ENCODE measurements around the gene KIF3A. TPM values are rescaled to one million over a fixed set of nuclear protein-coding genes. Genes with fewer than 3 reads are reported as not detected.

KIF3A gene
- total RNA-seq, 1 experiment from 2014 or later = 3.6 TPM

DNA sequence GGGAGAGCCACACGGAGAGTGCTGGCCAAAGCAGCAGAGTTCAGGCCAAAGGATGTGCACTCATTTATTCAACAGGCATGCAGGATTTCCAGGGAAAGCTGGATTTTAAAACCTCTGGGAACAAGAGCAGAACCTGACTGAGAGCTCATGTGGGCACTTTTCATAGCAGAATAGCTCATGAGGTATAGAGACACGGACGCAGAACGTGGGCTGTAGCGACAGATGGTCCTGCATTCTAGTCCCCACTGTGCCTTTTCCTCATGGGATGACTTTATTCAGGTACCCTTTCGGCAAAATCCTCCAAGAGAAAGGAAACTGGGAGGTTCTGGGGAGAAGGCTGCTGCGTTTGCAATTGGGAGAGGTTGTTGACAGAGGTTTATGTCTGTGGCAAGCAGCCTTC is 58.2 kb downstream of the KIF3A start:
- DNase-seq (ENCODE audit: low read depth) = no peak

GRCh38 chr5:132678735-132679134 is 58.6 kb downstream of the KIF3A start:
- DNase-seq (ENCODE audit: low read depth) = no peak

GRCh38 chr5:132677682-132678400 is 59.5 kb downstream of the KIF3A start:
- no peak for DNase-seq (ENCODE audit: low read depth)

GRCh38 chr5:132677191-132677590 is 60.2 kb downstream of the KIF3A start:
- DNase-seq (ENCODE audit: low read depth) = peak; percentile 93

GRCh38 chr5:132675936-132676689 is 61.2 kb downstream of the KIF3A start:
- DNase-seq (ENCODE audit: low read depth) = no peak

GRCh38 chr5:132674671-132675506 is 62.5 kb downstream of the KIF3A start:
- DNase-seq (ENCODE audit: low read depth) = peak; percentile 83

DNA sequence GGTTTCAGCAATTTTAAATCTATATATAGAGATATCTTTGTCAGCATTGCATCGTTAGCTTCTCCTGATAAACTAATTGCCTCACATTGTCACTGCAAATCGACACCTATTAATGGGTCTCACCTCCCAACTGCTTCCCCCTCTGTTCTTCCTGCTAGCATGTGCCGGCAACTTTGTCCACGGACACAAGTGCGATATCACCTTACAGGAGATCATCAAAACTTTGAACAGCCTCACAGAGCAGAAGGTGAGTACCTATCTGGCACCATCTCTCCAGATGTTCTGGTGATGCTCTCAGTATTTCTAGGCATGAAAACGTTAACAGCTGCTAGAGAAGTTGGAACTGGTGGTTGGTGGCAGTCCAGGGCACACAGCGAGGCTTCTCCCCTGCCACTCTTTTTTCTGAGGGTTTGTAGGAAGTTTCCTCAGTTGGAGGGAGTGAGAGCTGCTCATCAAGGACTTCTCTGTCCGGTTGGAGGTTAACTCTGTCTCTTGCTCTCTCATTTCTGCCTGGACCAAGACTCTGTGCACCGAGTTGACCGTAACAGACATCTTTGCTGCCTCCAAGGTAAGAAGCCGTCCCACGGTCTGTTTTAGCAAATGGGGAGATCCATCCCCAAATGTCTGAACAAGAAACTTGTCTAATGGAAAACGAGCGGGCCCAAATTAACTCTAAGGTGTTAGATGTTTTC is 63.3 kb downstream of the KIF3A start, which contains the start of gene IL4:
Gene IL4, plus strand, starts transcription at position 51 of the 692 bp plus-strand sequence. Its CDS starts 62 bp downstream, at position 113.
- no peak for DNase-seq (ENCODE audit: low read depth)

DNA sequence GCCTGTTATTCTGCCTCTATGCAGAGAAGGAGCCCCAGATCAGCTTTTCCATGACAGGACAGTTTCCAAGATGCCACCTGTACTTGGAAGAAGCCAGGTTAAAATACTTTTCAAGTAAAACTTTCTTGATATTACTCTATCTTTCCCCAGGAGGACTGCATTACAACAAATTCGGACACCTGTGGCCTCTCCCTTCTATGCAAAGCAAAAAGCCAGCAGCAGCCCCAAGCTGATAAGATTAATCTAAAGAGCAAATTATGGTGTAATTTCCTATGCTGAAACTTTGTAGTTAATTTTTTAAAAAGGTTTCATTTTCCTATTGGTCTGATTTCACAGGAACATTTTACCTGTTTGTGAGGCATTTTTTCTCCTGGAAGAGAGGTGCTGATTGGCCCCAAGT is 63.9 kb downstream of the KIF3A start:
- no peak for DNase-seq (ENCODE audit: low read depth)

- DNase-seq (ENCODE audit: low read depth) = no peak
These were observed 66.3 kb downstream of the KIF3A start for GRCh38 chr5:132671000-132671399.

GRCh38 chr5:132669966-132670882 is 67.1 kb downstream of the KIF3A start:
- DNase-seq (ENCODE audit: low read depth) = no peak

DNA sequence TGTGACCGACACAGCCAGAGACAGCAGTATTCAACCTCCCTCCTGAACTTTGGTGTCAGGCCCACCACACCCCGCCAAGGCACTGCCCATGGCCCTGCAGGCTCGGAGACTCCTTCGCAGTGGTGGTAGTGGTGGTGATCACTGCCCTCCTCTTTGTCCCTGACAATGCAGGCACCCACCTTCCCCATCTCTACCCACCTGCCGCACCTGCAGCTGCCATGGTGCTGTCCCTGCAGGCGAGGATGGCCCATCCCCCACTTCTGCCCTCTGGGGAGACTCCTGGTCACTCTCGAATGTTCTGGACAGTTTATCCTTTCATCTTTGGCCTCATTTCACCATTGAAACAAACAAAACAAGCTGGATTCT is 67.9 kb downstream of the KIF3A start:
- DNase-seq (ENCODE audit: low read depth) = no peak

- DNase-seq (ENCODE audit: low read depth) = no peak
These were observed 68.5 kb downstream of the KIF3A start for GRCh38 chr5:132668706-132669454.

DNA sequence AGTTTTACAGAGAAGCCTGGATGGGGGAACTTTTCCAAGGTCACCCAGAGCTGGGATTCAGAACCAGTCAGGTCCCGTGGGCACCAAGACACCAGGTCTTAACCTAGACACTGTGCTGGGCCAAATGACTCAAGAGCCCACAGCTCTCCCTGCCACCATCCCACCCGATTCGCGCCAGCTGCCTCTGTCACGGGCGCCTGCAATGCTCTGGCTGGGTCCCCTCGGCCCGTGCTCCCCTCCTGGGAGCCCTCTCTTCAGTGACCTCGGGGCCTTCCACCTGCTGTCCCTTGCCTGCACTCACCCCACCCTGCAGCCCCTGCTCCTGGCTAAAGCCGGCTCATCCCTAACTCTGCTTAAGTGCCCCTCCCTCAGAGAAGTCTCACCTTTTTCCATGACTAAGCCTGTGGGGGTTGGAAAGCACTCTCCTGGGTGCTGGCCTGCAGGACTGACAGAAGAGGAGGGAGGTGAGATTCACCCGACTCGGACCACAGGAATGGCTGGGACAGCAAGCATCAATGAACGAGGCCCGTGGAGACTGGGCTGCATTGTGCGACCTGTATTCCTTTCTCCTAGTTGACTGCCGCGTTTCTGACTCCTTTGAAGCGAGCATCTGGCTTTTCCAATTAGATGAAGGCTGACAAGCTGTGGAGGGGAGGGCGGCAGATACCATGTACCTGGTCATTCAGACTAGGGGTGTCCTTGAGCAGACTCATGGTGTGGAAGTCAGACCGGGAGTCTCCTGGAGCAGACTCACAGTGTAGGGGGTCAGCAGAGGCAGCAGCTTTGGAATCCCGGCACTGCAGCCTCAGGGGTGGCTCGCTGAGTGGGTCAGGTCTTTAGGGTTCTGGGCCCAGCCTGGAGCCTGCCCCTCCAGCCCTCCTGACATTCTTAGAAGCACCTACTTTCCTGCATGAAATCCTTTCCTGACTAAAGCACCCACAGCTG is 69.3 kb downstream of the KIF3A start:
- DNase-seq (ENCODE audit: low read depth) = no peak

DNA sequence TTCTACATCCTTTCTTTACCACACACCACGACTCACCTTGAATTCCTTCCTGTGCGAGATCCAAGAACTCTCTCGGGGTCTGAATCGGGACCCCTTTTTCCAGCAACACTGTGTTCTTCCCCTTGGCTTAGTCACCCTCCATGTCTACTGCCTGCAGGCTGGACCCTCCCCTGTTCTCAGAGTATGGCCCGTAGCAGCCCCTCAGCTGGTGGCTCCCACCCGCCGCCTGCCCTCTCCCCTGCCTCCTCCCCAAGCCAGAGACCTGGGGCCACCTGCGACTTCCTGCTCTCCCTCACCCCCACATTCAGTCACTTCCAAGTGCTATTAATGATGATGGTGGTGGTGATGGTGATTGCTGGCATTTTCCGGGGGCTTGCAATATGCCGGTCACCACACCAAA is 70.0 kb downstream of the KIF3A start:
- no peak for DNase-seq (ENCODE audit: low read depth)

DNA sequence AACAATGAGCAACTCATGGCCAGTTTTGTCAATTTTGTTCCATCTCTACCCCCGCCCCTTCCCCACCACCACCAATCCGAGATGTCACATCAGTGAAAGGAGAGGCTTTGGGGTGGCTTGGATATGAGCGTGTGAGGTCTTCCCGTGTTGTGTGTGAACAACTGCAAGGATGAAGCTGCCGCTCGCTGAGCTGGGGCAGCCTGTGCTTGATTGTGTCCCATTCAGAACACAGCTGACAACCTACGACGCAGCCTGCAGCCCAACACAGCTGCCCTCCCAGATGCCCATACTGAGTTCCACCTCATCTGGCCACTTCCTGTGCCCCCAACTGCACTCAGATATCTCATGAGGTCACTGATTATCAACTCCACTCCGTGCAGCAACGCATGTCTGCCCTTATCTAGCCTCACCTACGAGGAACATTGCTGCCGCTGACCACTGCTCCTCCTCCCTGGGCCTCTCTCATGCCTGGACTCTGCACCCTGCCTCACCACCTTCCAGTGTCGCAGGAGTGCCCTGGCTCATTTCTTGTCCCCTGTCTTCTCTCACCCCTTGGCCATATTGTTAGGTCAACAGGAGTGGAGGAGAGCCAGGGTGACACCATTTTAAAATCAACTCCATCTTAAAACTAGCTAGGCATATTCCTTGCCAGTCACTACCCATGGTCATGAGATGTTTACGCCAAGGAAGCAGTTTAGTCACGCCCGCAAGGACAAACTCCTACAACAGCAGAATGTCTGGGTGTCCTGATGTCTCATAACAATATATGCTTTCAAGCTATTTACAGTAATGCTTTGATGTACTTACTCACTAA is 70.8 kb downstream of the KIF3A start:
- DNase-seq (ENCODE audit: low read depth) = no peak

- no peak for DNase-seq (ENCODE audit: low read depth)
These were observed 71.7 kb downstream of the KIF3A start for GRCh38 chr5:132665574-132666080.

- no peak for DNase-seq (ENCODE audit: low read depth)
These were observed 72.6 kb downstream of the KIF3A start for GRCh38 chr5:132664696-132665209.
